H9 (cell line): Measurements from ENCODE around the gene RAD50. TPM values are rescaled to one million over a fixed set of nuclear protein-coding genes. Genes with fewer than 3 reads are reported as not detected.

ENCODE experiments used
- DNase-seq: peaks from one replicate; pipeline ENCODE4 v3.0.0-alpha.2; 2017
- H2AFZ ChIP-seq: one replicate; pipeline ENCODE4 v1.6.1; 2013; ENCODE audit warnings: mild to moderate bottlenecking, low read length, control low read depth, moderate library complexity
- H2AK5ac ChIP-seq: 2 replicates; pipeline ENCODE4 v1.6.1; 2013; ENCODE audit warnings: low read length, control low read depth, mixed read lengths; ENCODE audit not compliant: insufficient read length
- H2BK120ac ChIP-seq: one replicate; pipeline ENCODE4 v1.6.1; 2013; ENCODE audit warnings: low read depth, mild to moderate bottlenecking, low read length, control low read depth, inconsistent platforms; ENCODE audit not compliant: poor library complexity, severe bottlenecking
- H2BK12ac ChIP-seq: 2 replicates; pipeline ENCODE4 v1.6.1; 2013; ENCODE audit warnings: low read length, control low read depth, mixed read lengths, low read depth; ENCODE audit not compliant: insufficient read length
- H2BK15ac ChIP-seq: 2 replicates; pipeline ENCODE4 v1.6.1; 2013; ENCODE audit warnings: low read depth, low read length, control low read depth
- H2BK20ac ChIP-seq: one replicate; pipeline ENCODE4 v1.6.1; 2013; ENCODE audit warnings: low read depth, mild to moderate bottlenecking, low read length, control low read depth, inconsistent platforms; ENCODE audit not compliant: poor library complexity, severe bottlenecking
- H2BK5ac ChIP-seq: 2 replicates; pipeline ENCODE4 v1.6.1; 2013; ENCODE audit warnings: low read length, control low read depth, mixed read lengths; ENCODE audit not compliant: insufficient read length
- H3K14ac ChIP-seq: 2 replicates; pipeline ENCODE4 v1.6.1; 2013; ENCODE audit warnings: low read length, control low read depth; ENCODE audit not compliant: insufficient read depth
- H3K18ac ChIP-seq: 2 replicates; pipeline ENCODE4 v1.6.1; 2013; ENCODE audit warnings: low read depth, mild to moderate bottlenecking, mixed read lengths, low read length, control low read depth; ENCODE audit not compliant: insufficient read length
- H3K23ac ChIP-seq: 2 replicates; pipeline ENCODE4 v1.6.1; 2013; ENCODE audit warnings: low read length, control low read depth, mixed read lengths, low read depth; ENCODE audit not compliant: insufficient read length
- H3K23me2 ChIP-seq: 2 replicates; pipeline ENCODE4 v1.6.1; 2013; ENCODE audit warnings: low read depth, mild to moderate bottlenecking, mixed read lengths, low read length, control low read depth; ENCODE audit not compliant: insufficient read length, poor library complexity, severe bottlenecking
- H3K27ac ChIP-seq: 2 replicates; pipeline ENCODE4 v1.5.1; 2013; ENCODE audit warnings: low read length, control low read depth, mixed read lengths, low read depth; ENCODE audit not compliant: insufficient read length
- H3K27me3 ChIP-seq: 2 replicates; pipeline ENCODE4 v1.6.1; 2013; ENCODE audit warnings: low read length, control low read depth, inconsistent platforms; ENCODE audit not compliant: insufficient read depth
- H3K4ac ChIP-seq: 2 replicates; pipeline ENCODE4 v1.6.1; 2013; ENCODE audit warnings: low read depth, mild to moderate bottlenecking, control low read depth, inconsistent platforms, low read length, moderate library complexity
- H3K4me1 ChIP-seq: 2 replicates; pipeline ENCODE4 v1.6.1; 2013; ENCODE audit warnings: low read length, control low read depth, inconsistent platforms; ENCODE audit not compliant: insufficient read depth
- H3K4me2 ChIP-seq: 2 replicates; pipeline ENCODE4 v1.6.1; 2013; ENCODE audit warnings: low read length, control low read depth, mixed read lengths; ENCODE audit not compliant: insufficient read length, insufficient read depth
- H3K56ac ChIP-seq: 2 replicates; pipeline ENCODE4 v1.6.1; 2013; ENCODE audit warnings: low read depth, mild to moderate bottlenecking, mixed read lengths, low read length, control low read depth; ENCODE audit not compliant: insufficient read length
- H3K79me1 ChIP-seq: 2 replicates; pipeline ENCODE4 v1.6.1; 2013; ENCODE audit warnings: low read depth, mild to moderate bottlenecking, moderate library complexity, low read length, control low read depth, inconsistent platforms; ENCODE audit not compliant: insufficient read depth, poor library complexity, severe bottlenecking
- H3K79me2 ChIP-seq: 2 replicates; pipeline ENCODE4 v1.6.1; 2013; ENCODE audit warnings: low read length, control low read depth, inconsistent platforms; ENCODE audit not compliant: insufficient read depth
- H3K9ac ChIP-seq: 2 replicates; pipeline ENCODE4 v1.6.1; 2013; ENCODE audit warnings: low read length, control low read depth, mixed read lengths; ENCODE audit not compliant: insufficient read length; ENCODE audit errors: extremely low read depth
- H3K9me3 ChIP-seq: one replicate; pipeline ENCODE4 v1.6.1; 2013; ENCODE audit warnings: low read depth, low read length, inconsistent platforms; ENCODE audit not compliant: control insufficient read depth
- H3T11ph ChIP-seq: one replicate; pipeline ENCODE4 v1.6.1; 2013; ENCODE audit warnings: mild to moderate bottlenecking, low read length, control low read depth, inconsistent platforms
- H4K20me1 ChIP-seq: one replicate; pipeline ENCODE4 v1.6.1; 2013; ENCODE audit not compliant: control insufficient read depth, insufficient read length, insufficient read depth
- H4K5ac ChIP-seq: 2 replicates; pipeline ENCODE4 v1.6.1; 2013; ENCODE audit warnings: low read depth, mild to moderate bottlenecking, mixed read lengths, low read length, control low read depth; ENCODE audit not compliant: insufficient read length
- H4K8ac ChIP-seq: replicated peaks from 2 replicates; pipeline ENCODE4 v1.6.1; 2013; ENCODE audit warnings: low read length, control low read depth, mixed read lengths, low read depth; ENCODE audit not compliant: insufficient read length
- H4K91ac ChIP-seq: 2 replicates; pipeline ENCODE4 v1.6.1; 2013; ENCODE audit warnings: low read depth, mild to moderate bottlenecking, moderate library complexity, mixed read lengths, low read length, control low read depth; ENCODE audit not compliant: insufficient read length
- H3K27ac Mint-ChIP-seq, 3 experiments: 2 replicates in 2 of 3; 3 replicates in 1 of 3; pipeline ENCODE4 v1.8.0; 2020 to 2021; ENCODE audit warnings: mixed read lengths in 3 of 3, mild to moderate bottlenecking in 1 of 3, moderate library complexity in 1 of 3
- H3K27me3 Mint-ChIP-seq: 2 replicates; pipeline ENCODE4 v1.8.0; 2021; ENCODE audit warnings: low read depth, mild to moderate bottlenecking, moderate library complexity, mixed read lengths
- H3K36me3 Mint-ChIP-seq, 3 experiments: 2 replicates in 2 of 3; 3 replicates in 1 of 3; pipeline ENCODE4 v1.8.0; 2020 to 2021; ENCODE audit warnings: low read depth in 3 of 3, mixed read lengths in 3 of 3; ENCODE audit not compliant: insufficient read depth in 1 of 3
- H3K4me1 Mint-ChIP-seq, 2 experiments: 2 replicates each; pipeline ENCODE4 v1.8.0; 2020; ENCODE audit warnings: mixed read lengths in 2 of 2
- H3K4me3 Mint-ChIP-seq, 2 experiments: 2 replicates in 1 of 2; 3 replicates in 1 of 2; pipeline ENCODE4 v1.8.0; 2020 to 2021; ENCODE audit warnings: mild to moderate bottlenecking in 2 of 2, mixed read lengths in 2 of 2, moderate library complexity in 1 of 2
- H3K9me3 Mint-ChIP-seq, 2 experiments: 2 replicates in 1 of 2; 3 replicates in 1 of 2; pipeline ENCODE4 v1.8.0; 2020; ENCODE audit warnings: mild to moderate bottlenecking in 2 of 2, mixed read lengths in 2 of 2, moderate library complexity in 1 of 2
- CTCF ChIP-seq: fragments of 200-600 bp; sonication (generic); conservative IDR thresholded peaks from 3 replicates; pipeline ENCODE4 v1.8.0; 2021; ENCODE audit warnings: antibody characterized with exemption, mild to moderate bottlenecking
- WGBS: extraction: QIAGEN DNeasy Blood & Tissue Kit; methylation state at CpG from one replicate; pipeline ENCODE4 v1.1.7; 2013; ENCODE audit warnings: missing lambda C conversion rate, low lambda C conversion rate, mixed read lengths; ENCODE audit not compliant: insufficient read length; ENCODE audit errors: extremely low coverage; 5-methylcytosine and 5-hydroxymethylcytosine counted together
- total RNA-seq: library from RNA; stranded (reverse); gene quantifications from 2 replicates; pipeline ENCODE4 v1.2.1, GENCODE V29; 2021

RAD50 gene
- total RNA-seq, 1 experiment from 2014 or later, result 46.1 TPM

GRCh38 chr5:132611965-132612364 is 55.2 kb downstream of the RAD50 start:
- no peak overlapping the region for H2BK15ac ChIP-seq
- Mint-ChIP-seq H3K27me3 (no peaks in the 10 kb centered on the region), H3K36me3 (peaks cover 16 to 53% (median 48%) of the 10 kb centered on the region in 3 experiments; a peak in 6 of 7 replicates), H3K4me3 (no peak overlapping the region), H3K9me3 (peaks cover 2 to 10% of the 10 kb centered on the region in 2 experiments; a peak in 3 of 5 replicates), H3K4me1 (no peaks in the 10 kb centered on the region), H3K27ac (no peak overlapping the region)
- WGBS, result no CpG with 5 or more reads among the region's 2 CpGs
- H4K5ac ChIP-seq, result no peak overlapping the region
- no peak overlapping the region for H4K8ac ChIP-seq
- H3K18ac ChIP-seq, result no peak overlapping the region
- H2BK5ac ChIP-seq, result no peak overlapping the region
- no peaks in the 10 kb centered on the region for H3K79me2 ChIP-seq
- H2AFZ ChIP-seq, result no peak overlapping the region
- no peak overlapping the region for H3K9ac ChIP-seq
- H2BK12ac ChIP-seq, result no peak overlapping the region
- no peaks in the 10 kb centered on the region for H3K9me3 ChIP-seq
- no peaks in the 10 kb centered on the region for H4K20me1 ChIP-seq
- H2AK5ac ChIP-seq, result no peak overlapping the region
- no peaks in the 10 kb centered on the region for H3K27me3 ChIP-seq
- H2BK20ac ChIP-seq, result no peak overlapping the region
- H3T11ph ChIP-seq, result no peak overlapping the region
- no peaks in the 10 kb centered on the region for H3K4me1 ChIP-seq
- no peaks in the 10 kb centered on the region for H3K23me2 ChIP-seq
- H3K4ac ChIP-seq, result no peak overlapping the region
- H3K14ac ChIP-seq, result no peak overlapping the region
- H3K27ac ChIP-seq, result no peak overlapping the region
- H2BK120ac ChIP-seq, result no peak overlapping the region
- H3K4me2 ChIP-seq, result no peak overlapping the region
- no peaks in the 10 kb centered on the region for H3K79me1 ChIP-seq
- no peak overlapping the region for H4K91ac ChIP-seq
- DNase-seq, result no peak
- H3K23ac ChIP-seq, result no peak overlapping the region
- TF ChIP-seq CTCF, result no peak
- no peak overlapping the region for H3K56ac ChIP-seq
